Fibroblast of the aortic adventitia (primary cell): ENCODE results near the gene SLC5A8. TPM values are rescaled to one million over a fixed set of nuclear protein-coding genes. Genes with fewer than 3 reads are reported as not detected.

Source experiments
- DNase-seq: peaks from one replicate; pipeline ENCODE4 v3.0.0-alpha.2; 2010; ENCODE audit warnings: low read depth
- H3K4me3 ChIP-seq: 2 replicates; pipeline ENCODE4 v1.5.1; 2011; ENCODE audit warnings: low read depth, mild to moderate bottlenecking, control low read depth, low read length, moderate library complexity
- CTCF ChIP-seq: IDR thresholded peaks from 2 replicates; pipeline ENCODE4 v1.5.1; 2011; ENCODE audit warnings: mild to moderate bottlenecking, low read length, control low read depth, inconsistent platforms; ENCODE audit not compliant: insufficient read depth
- total RNA-seq: library from RNA; depleted of rRNA; stranded (reverse); fragments of >200 nt; gene quantifications from 2 replicates; pipeline ENCODE4 v1.2.3, GENCODE V29; 2012; ENCODE audit warnings: low replicate concordance

Gene SLC5A8
- total RNA-seq, 1 donor, result not detected

GRCh38 chr12:101127521-101128219, 82.4 kb downstream of the SLC5A8 start:
- no peak overlapping the region for H3K4me3 ChIP-seq
- peak; percentile 19 for DNase-seq
- TF ChIP-seq CTCF, result no peak

GRCh38 chr12:101117842-101118241, 92.2 kb downstream of the SLC5A8 start:
- no peak for TF ChIP-seq CTCF
- DNase-seq, result no peak
- no peak overlapping the region for H3K4me3 ChIP-seq

GRCh38 chr12:101116911-101117310, 93.1 kb downstream of the SLC5A8 start:
- TF ChIP-seq CTCF, result no peak
- H3K4me3 ChIP-seq, result no peak overlapping the region
- no peak for DNase-seq

DNA sequence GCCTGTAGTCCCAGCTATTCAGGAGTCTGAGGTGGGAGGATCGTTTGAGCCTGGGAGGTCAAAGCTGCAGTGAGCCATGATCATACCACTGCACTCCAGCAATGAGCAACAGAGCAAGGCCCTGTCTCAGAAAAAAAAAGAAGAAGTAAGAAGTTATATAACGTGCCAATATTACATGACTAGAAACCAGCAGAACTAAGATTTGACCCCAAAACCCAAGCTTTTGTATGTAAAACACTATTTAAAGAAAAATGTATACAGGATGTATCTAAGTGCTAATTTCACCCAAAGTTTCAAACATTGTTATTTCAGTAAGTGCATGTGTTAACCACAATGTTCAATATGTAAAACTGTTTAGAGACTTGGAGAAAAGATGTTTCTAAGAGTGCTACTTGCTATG, 94.7 kb downstream of the SLC5A8 start:
- no peak for DNase-seq
- TF ChIP-seq CTCF, result no peak
- H3K4me3 ChIP-seq, result no peak overlapping the region

DNA sequence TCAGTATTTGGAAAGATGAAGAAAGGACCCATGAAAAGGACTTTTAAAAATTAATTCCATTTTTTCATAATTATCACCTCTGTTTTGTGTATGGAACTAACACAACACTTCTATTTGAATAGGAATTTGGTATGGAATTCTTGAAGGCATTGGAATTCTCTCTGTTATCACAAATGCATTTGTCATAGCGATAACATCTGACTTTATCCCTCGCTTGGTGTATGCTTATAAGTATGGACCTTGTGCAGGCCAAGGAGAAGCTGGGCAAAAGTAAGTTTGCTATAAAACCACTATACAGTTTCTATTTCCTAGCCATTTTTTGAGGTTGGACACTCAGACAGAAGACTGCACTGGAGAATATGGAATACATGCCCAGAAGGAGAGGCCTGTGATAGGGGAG, 98.6 kb downstream of the SLC5A8 start:
- H3K4me3 ChIP-seq, result no peak overlapping the region
- no peak for TF ChIP-seq CTCF
- peak; percentile 10 for DNase-seq

- no peak overlapping the region for H3K4me3 ChIP-seq
- no peak for TF ChIP-seq CTCF
- no peak for DNase-seq
These were observed 99.2 kb downstream of the SLC5A8 start for GRCh38 chr12:101110866-101111265.

- no peak for DNase-seq
- no peak overlapping the region for H3K4me3 ChIP-seq
These were observed 101.9 kb downstream of the SLC5A8 start for GRCh38 chr12:101108130-101108529.

More at GRCh38 chr12:101108130-101108529, 101.9 kb downstream of the SLC5A8 start:
- TF ChIP-seq CTCF, result no peak
